ENCODE data around the gene ANKRD31.
"Not testable (repeated sequence)": the region's sequence is repeated elsewhere in the genome, so short reads cannot be mapped to it uniquely, and the experiment has no call there.

Gene ANKRD31

DNA sequence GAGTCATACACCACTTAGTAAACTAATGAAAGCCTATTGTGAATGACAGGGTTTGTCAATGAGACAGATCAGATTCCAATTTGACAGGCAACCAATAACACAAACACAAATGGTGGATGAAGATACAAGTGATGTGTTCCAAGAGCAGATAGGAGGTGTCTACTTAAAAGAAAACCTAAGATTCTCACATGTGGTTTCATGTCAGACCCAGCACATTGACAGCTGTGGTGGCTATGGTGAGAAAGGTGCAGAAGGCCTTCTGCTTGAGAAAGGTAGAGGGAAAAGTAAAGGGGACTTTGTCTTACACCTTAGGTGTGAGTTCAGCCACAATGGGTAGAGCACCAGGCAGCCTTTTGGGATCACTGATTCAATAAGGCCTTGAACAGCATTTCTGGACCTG, 11.2 kb downstream of the ANKRD31 start:
- H3F3A ChIP-seq (ENCODE audit: control insufficient read depth, insufficient read depth), result no peaks in the 10 kb centered on the region
- H4K20me1 ChIP-seq (ENCODE audit: control insufficient read depth, insufficient read depth, low read depth, low read length), result no peaks in the 10 kb centered on the region
- H3K4me1 ChIP-seq (ENCODE audit: control insufficient read depth, low read length), result no peaks in the 10 kb centered on the region

DNA sequence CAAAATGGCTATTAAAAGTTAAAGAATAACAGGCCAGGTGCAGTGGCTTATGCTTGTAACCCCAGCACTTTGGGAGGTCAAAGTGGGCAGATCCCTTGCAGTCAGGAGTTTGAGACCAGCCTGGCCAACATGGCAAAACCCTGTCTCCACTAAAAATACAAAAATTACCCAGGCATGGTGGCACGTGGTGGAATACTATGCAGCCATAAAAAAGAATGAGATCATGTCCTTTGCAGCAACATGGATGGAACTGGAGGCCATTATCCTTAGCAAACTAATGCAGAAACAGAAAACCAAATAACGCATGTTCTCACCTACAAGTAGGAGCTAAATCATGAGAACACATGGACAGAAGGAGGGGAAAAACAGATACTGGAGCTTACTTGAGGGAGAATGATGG, 15.9 kb downstream of the ANKRD31 start:
- H3K4me1 ChIP-seq (ENCODE audit: control insufficient read depth, low read length); H3K27ac ChIP-seq (ENCODE audit: low read depth, low read length); H3K27me3 ChIP-seq (ENCODE audit: control insufficient read depth, low read length); H3K36me3 ChIP-seq (ENCODE audit: control insufficient read depth, low read length); H3K9me3 ChIP-seq (ENCODE audit: control insufficient read depth, insufficient read depth, low read length); H3F3A ChIP-seq (ENCODE audit: control insufficient read depth, insufficient read depth); H4K20me1 ChIP-seq (ENCODE audit: control insufficient read depth, insufficient read depth, low read depth, low read length); H3K4me2 ChIP-seq (ENCODE audit: low read length); H3K4me3 ChIP-seq (ENCODE audit: low read length); H3K9me2 ChIP-seq (replicated peaks; ENCODE audit: control insufficient read depth, low read length); H3K79me2 ChIP-seq (ENCODE audit: control insufficient read depth, low read length): not testable (repeated sequence)

More for the DNA sequence above, 11.2 kb downstream of the ANKRD31 start:
- H3K4me2 ChIP-seq (ENCODE audit: low read length), result no peak overlapping the region
- H3K27me3 ChIP-seq (ENCODE audit: control insufficient read depth, low read length), result no peaks in the 10 kb centered on the region
- no peaks in the 10 kb centered on the region for H3K9me2 ChIP-seq (replicated peaks; ENCODE audit: control insufficient read depth, low read length)
- H3K79me2 ChIP-seq (ENCODE audit: control insufficient read depth, low read length), result no peaks in the 10 kb centered on the region
- H3K9me3 ChIP-seq (ENCODE audit: control insufficient read depth, insufficient read depth, low read length), result no peaks in the 10 kb centered on the region
- H3K27ac ChIP-seq (ENCODE audit: low read depth, low read length), result no peak overlapping the region
- H3K4me3 ChIP-seq (ENCODE audit: low read length), result no peak overlapping the region
- TF ChIP-seq, protein P1, sequence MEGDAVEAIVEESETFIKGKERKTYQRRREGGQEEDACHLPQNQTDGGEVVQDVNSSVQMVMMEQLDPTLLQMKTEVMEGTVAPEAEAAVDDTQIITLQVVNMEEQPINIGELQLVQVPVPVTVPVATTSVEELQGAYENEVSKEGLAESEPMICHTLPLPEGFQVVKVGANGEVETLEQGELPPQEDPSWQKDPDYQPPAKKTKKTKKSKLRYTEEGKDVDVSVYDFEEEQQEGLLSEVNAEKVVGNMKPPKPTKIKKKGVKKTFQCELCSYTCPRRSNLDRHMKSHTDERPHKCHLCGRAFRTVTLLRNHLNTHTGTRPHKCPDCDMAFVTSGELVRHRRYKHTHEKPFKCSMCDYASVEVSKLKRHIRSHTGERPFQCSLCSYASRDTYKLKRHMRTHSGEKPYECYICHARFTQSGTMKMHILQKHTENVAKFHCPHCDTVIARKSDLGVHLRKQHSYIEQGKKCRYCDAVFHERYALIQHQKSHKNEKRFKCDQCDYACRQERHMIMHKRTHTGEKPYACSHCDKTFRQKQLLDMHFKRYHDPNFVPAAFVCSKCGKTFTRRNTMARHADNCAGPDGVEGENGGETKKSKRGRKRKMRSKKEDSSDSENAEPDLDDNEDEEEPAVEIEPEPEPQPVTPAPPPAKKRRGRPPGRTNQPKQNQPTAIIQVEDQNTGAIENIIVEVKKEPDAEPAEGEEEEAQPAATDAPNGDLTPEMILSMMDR (IDR thresholded peaks at IDR 0.05; ENCODE audit: low read depth, low read length, poor library complexity, severe bottlenecking), result no peak
- no peak for TF ChIP-seq EZH2phosphoT487 (IDR thresholded peaks at IDR 0.05; ENCODE audit: borderline replicate concordance, low read length)
- no peaks in the 10 kb centered on the region for H3K36me3 ChIP-seq (ENCODE audit: control insufficient read depth, low read length)

DNA sequence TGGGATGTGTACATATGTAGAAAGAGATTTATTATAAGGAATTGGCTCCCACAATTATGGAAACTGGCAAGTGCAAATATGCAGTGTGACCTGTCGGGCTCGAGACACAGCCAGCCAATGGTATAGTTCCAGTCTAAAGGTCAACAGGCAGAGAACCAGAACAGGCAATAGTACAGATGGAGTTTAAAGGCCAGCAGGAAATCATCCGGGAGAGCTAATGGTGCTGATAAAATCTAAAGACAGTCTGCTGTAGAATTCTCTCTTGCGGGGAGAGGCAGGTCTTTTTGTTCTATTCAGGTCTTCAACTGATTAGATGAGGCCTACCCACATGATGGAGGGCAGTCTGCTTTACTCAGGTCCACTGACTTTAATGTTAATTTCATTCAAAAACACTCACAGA, 21.8 kb downstream of the ANKRD31 start:
- H3F3A ChIP-seq (ENCODE audit: control insufficient read depth, insufficient read depth), result no peaks in the 10 kb centered on the region
- H4K20me1 ChIP-seq (ENCODE audit: control insufficient read depth, insufficient read depth, low read depth, low read length), result no peaks in the 10 kb centered on the region
- H3K4me3 ChIP-seq (ENCODE audit: low read length), result no peak overlapping the region
- H3K27me3 ChIP-seq (ENCODE audit: control insufficient read depth, low read length), result no peaks in the 10 kb centered on the region
- no peaks in the 10 kb centered on the region for H3K79me2 ChIP-seq (ENCODE audit: control insufficient read depth, low read length)
- no peaks in the 10 kb centered on the region for H3K4me1 ChIP-seq (ENCODE audit: control insufficient read depth, low read length)
- H3K27ac ChIP-seq (ENCODE audit: low read depth, low read length), result no peak overlapping the region
- no peaks in the 10 kb centered on the region for H3K36me3 ChIP-seq (ENCODE audit: control insufficient read depth, low read length)
- no peak overlapping the region for H3K4me2 ChIP-seq (ENCODE audit: low read length)
- TF ChIP-seq, protein P1 (IDR thresholded peaks at IDR 0.05; ENCODE audit: low read depth, low read length, poor library complexity, severe bottlenecking), result no peak
- TF ChIP-seq EZH2phosphoT487 (IDR thresholded peaks at IDR 0.05; ENCODE audit: borderline replicate concordance, low read length), result no peak
- H3K9me2 ChIP-seq (replicated peaks; ENCODE audit: control insufficient read depth, low read length), result no peaks in the 10 kb centered on the region
- no peaks in the 10 kb centered on the region for H3K9me3 ChIP-seq (ENCODE audit: control insufficient read depth, insufficient read depth, low read length)

DNA sequence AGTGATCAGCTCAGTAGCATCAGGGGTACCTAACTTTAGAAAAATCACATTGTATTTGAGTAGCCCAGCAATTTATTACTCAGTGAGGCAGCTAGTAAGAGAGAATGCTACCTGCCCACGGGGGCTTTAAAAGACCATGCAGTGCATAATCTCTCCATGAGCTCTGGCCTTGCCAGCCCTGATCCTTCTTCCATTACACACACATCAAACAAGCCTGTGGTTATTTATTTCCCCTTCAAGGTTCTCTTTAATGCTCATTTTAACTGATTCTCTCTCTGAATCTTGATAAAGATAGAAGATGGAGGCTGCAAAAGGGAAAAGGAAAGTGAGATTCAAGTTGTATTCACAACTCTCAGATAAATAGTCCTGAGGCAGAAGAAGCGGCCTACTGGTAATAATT, 22.3 kb downstream of the ANKRD31 start:
- no peaks in the 10 kb centered on the region for H3K9me2 ChIP-seq (replicated peaks; ENCODE audit: control insufficient read depth, low read length)
- no peak overlapping the region for H3K4me2 ChIP-seq (ENCODE audit: low read length)
- H3K36me3 ChIP-seq (ENCODE audit: control insufficient read depth, low read length), result no peaks in the 10 kb centered on the region
- no peak for TF ChIP-seq EZH2phosphoT487 (IDR thresholded peaks at IDR 0.05; ENCODE audit: borderline replicate concordance, low read length)
- TF ChIP-seq, protein P1 (IDR thresholded peaks at IDR 0.05; ENCODE audit: low read depth, low read length, poor library complexity, severe bottlenecking), result no peak
- no peaks in the 10 kb centered on the region for H3F3A ChIP-seq (ENCODE audit: control insufficient read depth, insufficient read depth)
- H3K9me3 ChIP-seq (ENCODE audit: control insufficient read depth, insufficient read depth, low read length), result no peaks in the 10 kb centered on the region
- no peaks in the 10 kb centered on the region for H4K20me1 ChIP-seq (ENCODE audit: control insufficient read depth, insufficient read depth, low read depth, low read length)
- no peaks in the 10 kb centered on the region for H3K27me3 ChIP-seq (ENCODE audit: control insufficient read depth, low read length)
- no peak overlapping the region for H3K27ac ChIP-seq (ENCODE audit: low read depth, low read length)
- no peak overlapping the region for H3K4me3 ChIP-seq (ENCODE audit: low read length)
- H3K4me1 ChIP-seq (ENCODE audit: control insufficient read depth, low read length), result no peaks in the 10 kb centered on the region
- no peaks in the 10 kb centered on the region for H3K79me2 ChIP-seq (ENCODE audit: control insufficient read depth, low read length)
